Loucy (cell line): ENCODE measurements around the gene KRT82.

Experiments
- H2AFZ ChIP-seq: fragments of 200-600 bp; sonication (generic); 2 replicates; pipeline ENCODE4 v1.6.0; 2016; ENCODE audit warnings: antibody characterized with exemption, mild to moderate bottlenecking, low read length, moderate library complexity
- H3F3A ChIP-seq: fragments of 200-600 bp; 2 replicates; pipeline ENCODE4 v1.6.0; 2016; ENCODE audit warnings: antibody characterized with exemption, low read depth, mild to moderate bottlenecking
- H3K27me3 ChIP-seq: fragments of 200-600 bp; sonication (generic); 2 replicates; pipeline ENCODE4 v1.6.1; 2014; ENCODE audit warnings: low read length, mild to moderate bottlenecking; ENCODE audit not compliant: insufficient read depth, poor library complexity, severe bottlenecking
- H3K36me3 ChIP-seq: fragments of 200-600 bp; sonication (generic); 2 replicates; pipeline ENCODE4 v1.6.1; 2016; ENCODE audit warnings: low read length; ENCODE audit not compliant: insufficient read depth
- H3K4me1 ChIP-seq: fragments of 200-600 bp; sonication (generic); 2 replicates; pipeline ENCODE4 v1.5.1; 2014; ENCODE audit warnings: low read length, mild to moderate bottlenecking; ENCODE audit not compliant: insufficient read depth, poor library complexity, severe bottlenecking
- H3K4me2 ChIP-seq: fragments of 200-600 bp; sonication (generic); 2 replicates; pipeline ENCODE4 v1.6.0; 2014; ENCODE audit warnings: antibody characterized with exemption, low read length, low read depth, mild to moderate bottlenecking; ENCODE audit not compliant: poor library complexity, severe bottlenecking
- H3K4me3 ChIP-seq: fragments of 200-600 bp; sonication (generic); 2 replicates; pipeline ENCODE4 v1.5.1; 2014; ENCODE audit warnings: low read length, mild to moderate bottlenecking, mixed read lengths; ENCODE audit not compliant: poor library complexity, severe bottlenecking
- H3K79me2 ChIP-seq: fragments of 200-600 bp; sonication (generic); 2 replicates; pipeline ENCODE4 v1.6.1; 2014; ENCODE audit warnings: low read length; ENCODE audit not compliant: insufficient read depth
- H3K9ac ChIP-seq: fragments of 200-600 bp; sonication (generic); 2 replicates; pipeline ENCODE4 v1.6.0; 2014; ENCODE audit warnings: mild to moderate bottlenecking, low read depth, low read length, moderate library complexity; ENCODE audit not compliant: poor library complexity, severe bottlenecking
- H3K9me2 ChIP-seq: fragments of 200-600 bp; sonication (generic); replicated peaks from 2 replicates; pipeline ENCODE4 v1.6.1; 2016; ENCODE audit warnings: low read depth, low read length, mixed read lengths
- H3K9me3 ChIP-seq: fragments of 200-600 bp; sonication (generic); 2 replicates; pipeline ENCODE4 v1.6.1; 2014; ENCODE audit warnings: mild to moderate bottlenecking, antibody characterized with exemption, low read length, low read depth; ENCODE audit not compliant: insufficient read depth
- H4K20me1 ChIP-seq: fragments of 200-600 bp; sonication (generic); 2 replicates; pipeline ENCODE4 v1.6.0; 2014; ENCODE audit warnings: antibody characterized with exemption, low read length, mild to moderate bottlenecking; ENCODE audit not compliant: insufficient read depth, poor library complexity, severe bottlenecking
- EZH2phosphoT487 ChIP-seq: fragments of 200-600 bp; IDR thresholded peaks from 2 replicates; pipeline ENCODE4 v1.6.1; 2018; ENCODE audit warnings: antibody characterized with exemption, mild to moderate bottlenecking, moderate library complexity, borderline replicate concordance
- TF ChIP-seq, protein P1 (sequence below): fragments of 200-600 bp; sonication (generic); conservative IDR thresholded peaks from 2 replicates; pipeline ENCODE4 v1.5.1; 2014; ENCODE audit warnings: mild to moderate bottlenecking, antibody characterized with exemption, low read length

KRT82 gene

DNA sequence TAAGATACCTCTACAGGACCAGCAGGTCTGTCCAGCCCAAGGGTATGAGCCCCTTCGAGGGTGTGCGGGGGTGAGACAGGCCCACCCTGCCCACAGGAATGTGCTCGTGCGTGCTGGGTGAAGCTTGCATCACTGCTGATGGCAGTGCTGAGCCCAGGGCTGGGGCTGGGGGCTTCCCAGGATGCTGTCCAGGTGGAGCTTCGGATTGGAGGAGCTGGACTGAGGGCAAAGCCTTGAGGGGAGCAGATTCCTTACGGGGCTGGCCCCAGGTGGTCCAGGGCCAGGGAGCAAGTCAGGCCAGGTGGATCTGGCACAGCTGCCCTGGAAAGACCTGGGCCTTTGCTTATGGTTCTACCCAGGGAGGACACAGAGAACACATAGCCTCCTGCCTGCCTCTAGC lies 36.3 kb downstream of the KRT82 start:
- H2AFZ ChIP-seq: no peak overlapping the region
- no peak overlapping the region for H3K9ac ChIP-seq
- no peaks in the 10 kb centered on the region for H4K20me1 ChIP-seq
- no peaks in the 10 kb centered on the region for H3K9me2 ChIP-seq
- no peaks in the 10 kb centered on the region for H3K79me2 ChIP-seq
- H3K4me2 ChIP-seq: no peak overlapping the region
- H3K4me3 ChIP-seq: no peak overlapping the region
- H3K4me1 ChIP-seq: no peaks in the 10 kb centered on the region
- H3F3A ChIP-seq: no peaks in the 10 kb centered on the region
- TF ChIP-seq EZH2phosphoT487: no peak
- TF ChIP-seq, protein P1, sequence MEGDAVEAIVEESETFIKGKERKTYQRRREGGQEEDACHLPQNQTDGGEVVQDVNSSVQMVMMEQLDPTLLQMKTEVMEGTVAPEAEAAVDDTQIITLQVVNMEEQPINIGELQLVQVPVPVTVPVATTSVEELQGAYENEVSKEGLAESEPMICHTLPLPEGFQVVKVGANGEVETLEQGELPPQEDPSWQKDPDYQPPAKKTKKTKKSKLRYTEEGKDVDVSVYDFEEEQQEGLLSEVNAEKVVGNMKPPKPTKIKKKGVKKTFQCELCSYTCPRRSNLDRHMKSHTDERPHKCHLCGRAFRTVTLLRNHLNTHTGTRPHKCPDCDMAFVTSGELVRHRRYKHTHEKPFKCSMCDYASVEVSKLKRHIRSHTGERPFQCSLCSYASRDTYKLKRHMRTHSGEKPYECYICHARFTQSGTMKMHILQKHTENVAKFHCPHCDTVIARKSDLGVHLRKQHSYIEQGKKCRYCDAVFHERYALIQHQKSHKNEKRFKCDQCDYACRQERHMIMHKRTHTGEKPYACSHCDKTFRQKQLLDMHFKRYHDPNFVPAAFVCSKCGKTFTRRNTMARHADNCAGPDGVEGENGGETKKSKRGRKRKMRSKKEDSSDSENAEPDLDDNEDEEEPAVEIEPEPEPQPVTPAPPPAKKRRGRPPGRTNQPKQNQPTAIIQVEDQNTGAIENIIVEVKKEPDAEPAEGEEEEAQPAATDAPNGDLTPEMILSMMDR: no peak
- H3K36me3 ChIP-seq: no peaks in the 10 kb centered on the region
- H3K27me3 ChIP-seq: no peaks in the 10 kb centered on the region
- H3K9me3 ChIP-seq: no peaks in the 10 kb centered on the region

DNA sequence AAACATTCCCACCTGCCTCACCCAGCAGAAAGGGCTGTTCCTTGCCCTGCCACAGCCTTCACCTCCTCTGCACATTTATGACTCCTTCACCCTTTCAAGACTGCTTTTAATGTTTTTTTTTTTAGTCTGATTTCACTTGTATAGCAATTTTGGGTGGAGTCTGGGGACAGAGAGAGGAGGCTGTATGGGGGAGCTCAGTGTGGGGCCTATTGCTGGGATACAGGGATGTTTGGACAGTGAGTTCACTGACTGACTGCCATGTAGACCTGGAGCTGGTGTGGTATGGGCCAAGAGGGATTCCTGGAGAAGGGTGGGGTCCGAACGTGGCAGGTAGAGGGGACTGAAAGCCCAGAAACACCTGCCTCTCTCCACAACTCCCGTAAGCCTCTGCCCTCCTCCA lies 36.9 kb downstream of the KRT82 start:
- Histone ChIP-seq H3K36me3 (no peaks in the 10 kb centered on the region), H3K9me3 (no peaks in the 10 kb centered on the region), H3K27me3 (no peaks in the 10 kb centered on the region), H4K20me1 (no peaks in the 10 kb centered on the region), H3F3A (no peaks in the 10 kb centered on the region), H3K4me3 (no peak overlapping the region), H3K79me2 (no peaks in the 10 kb centered on the region), H3K4me1 (no peaks in the 10 kb centered on the region), H2AFZ (no peak overlapping the region), H3K9ac (no peak overlapping the region), H3K4me2 (no peak overlapping the region), H3K9me2 (no peaks in the 10 kb centered on the region)
- TF ChIP-seq EZH2phosphoT487: no peak
- TF ChIP-seq, protein P1: no peak

DNA sequence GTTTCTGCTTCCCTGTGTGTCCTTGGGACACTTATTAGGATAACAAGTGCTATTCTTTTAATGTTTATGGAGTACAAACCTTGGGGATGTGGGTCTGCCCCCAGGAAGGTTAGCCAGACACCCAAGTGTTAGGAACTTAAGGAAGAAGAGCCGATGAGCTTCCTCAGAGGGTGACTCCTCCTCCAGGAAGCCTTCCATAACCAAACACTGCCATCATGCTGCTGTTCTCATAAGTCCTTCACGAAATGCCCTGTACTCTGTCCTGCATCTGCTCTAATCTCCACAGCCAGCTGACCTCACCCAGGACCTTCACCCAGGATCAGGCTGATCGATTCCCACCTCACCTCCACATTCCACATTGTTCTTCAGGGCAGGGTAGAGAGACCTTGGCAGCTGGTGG lies 37.6 kb downstream of the KRT82 start:
- H3K9ac ChIP-seq: no peak overlapping the region
- no peaks in the 10 kb centered on the region for H3K36me3 ChIP-seq
- H4K20me1 ChIP-seq: no peaks in the 10 kb centered on the region
- H3F3A ChIP-seq: no peaks in the 10 kb centered on the region
- H3K4me3 ChIP-seq: no peak overlapping the region
- no peaks in the 10 kb centered on the region for H3K9me2 ChIP-seq
- no peaks in the 10 kb centered on the region for H3K27me3 ChIP-seq
- H2AFZ ChIP-seq: no peak overlapping the region
- no peaks in the 10 kb centered on the region for H3K4me1 ChIP-seq
- no peak overlapping the region for H3K4me2 ChIP-seq
- no peak for TF ChIP-seq EZH2phosphoT487
- TF ChIP-seq, protein P1: no peak
- H3K9me3 ChIP-seq: no peaks in the 10 kb centered on the region
- no peaks in the 10 kb centered on the region for H3K79me2 ChIP-seq
